Endothelial cell of umbilical vein (primary cell): ENCODE data around the gene FGA.

Experiments
- CTCF ChIP-seq, 2 donors: IDR thresholded peaks; 1 replicate in 1 of 2; 2 replicates in 1 of 2; pipeline ENCODE4 v1.5.1; 2011; ENCODE audit warnings: low read length in 2 of 2, mild to moderate bottlenecking in 2 of 2, moderate library complexity in 2 of 2, control low read depth in 1 of 2, inconsistent platforms in 1 of 2, low read depth in 1 of 2; ENCODE audit not compliant: insufficient read depth in 1 of 2; ENCODE audit errors: extremely low read depth in 1 of 2
- EZH2 ChIP-seq: IDR thresholded peaks from 2 replicates; pipeline ENCODE4 v1.6.1; 2012; ENCODE audit warnings: borderline replicate concordance, low read depth, mild to moderate bottlenecking, moderate library complexity, low read length, inconsistent platforms; ENCODE audit not compliant: severe bottlenecking
- JUN ChIP-seq: IDR thresholded peaks from 2 replicates; pipeline ENCODE4 v1.6.1; 2011; ENCODE audit warnings: borderline replicate concordance, low read depth; ENCODE audit not compliant: insufficient read length, insufficient read depth
- MAX ChIP-seq: IDR thresholded peaks from 2 replicates; pipeline ENCODE4 v1.6.1; 2011; ENCODE audit not compliant: insufficient read depth, insufficient read length
- MYC ChIP-seq: IDR thresholded peaks from one replicate; pipeline ENCODE4 v1.6.1; 2011; ENCODE audit warnings: mild to moderate bottlenecking, low read depth, low read length
- POLR2A ChIP-seq: IDR thresholded peaks from 2 replicates; pipeline ENCODE4 v1.6.1; 2012; ENCODE audit warnings: low read depth, mild to moderate bottlenecking, control low read depth, low read length
- POLR2AphosphoS5 ChIP-seq: IDR thresholded peaks from 2 replicates; pipeline ENCODE4 v1.6.1; 2012; ENCODE audit warnings: low read depth, mild to moderate bottlenecking, control low read depth, low read length, moderate library complexity; ENCODE audit not compliant: insufficient read depth

- no peak for TF ChIP-seq CTCF (IDR thresholded peaks at IDR 0.05; ENCODE audit: extremely low read depth in 1 of 2, insufficient read depth in 1 of 2, low read depth in 1 of 2, low read length in 2 of 2)
- no peak for TF ChIP-seq JUN
- no peak for TF ChIP-seq POLR2AphosphoS5
- no peak for TF ChIP-seq MAX
- TF ChIP-seq POLR2A = no peak
- TF ChIP-seq EZH2 = no peak
- TF ChIP-seq MYC = no peak
These were observed 7.8 kb downstream of the FGA start for GRCh38 chr4:154582723-154583122.
